NAMALWA (cell line): Measurements from ENCODE around the gene AGAP1.

Experiments used
- DNase-seq: peaks from one replicate; pipeline ENCODE4 v3.0.0-alpha.2; 2015; ENCODE audit warnings: low spot score

Gene AGAP1

GRCh38 chr2:236172255-236173035 lies 678.6 kb downstream of the AGAP1 start:
- DNase-seq: no peak

- DNase-seq: no peak
Measured at GRCh38 chr2:236173036-236173728, 679.3 kb downstream of the AGAP1 start.

- no peak for DNase-seq
Measured at GRCh38 chr2:236173729-236174607, 680.1 kb downstream of the AGAP1 start.

- DNase-seq: no peak
Measured at GRCh38 chr2:236175548-236176150, 681.8 kb downstream of the AGAP1 start.

- DNase-seq: peak; percentile 30
Measured at GRCh38 chr2:236176417-236176816, 682.6 kb downstream of the AGAP1 start.

- DNase-seq: no peak
Measured at GRCh38 chr2:236176951-236177350, 683.1 kb downstream of the AGAP1 start.

GRCh38 chr2:236177604-236177966 lies 683.7 kb downstream of the AGAP1 start:
- DNase-seq: no peak

GRCh38 chr2:236177967-236178889 lies 684.4 kb downstream of the AGAP1 start:
- no peak for DNase-seq

- DNase-seq: no peak
Measured at GRCh38 chr2:236178890-236179235, 685.0 kb downstream of the AGAP1 start.

- DNase-seq: no peak
Measured at GRCh38 chr2:236179236-236180075, 685.6 kb downstream of the AGAP1 start.

GRCh38 chr2:236180076-236180816 lies 686.4 kb downstream of the AGAP1 start:
- no peak for DNase-seq

GRCh38 chr2:236180831-236181453 lies 687.1 kb downstream of the AGAP1 start:
- DNase-seq: peak; percentile 49
